Parathyroid adenoma (tissue), 2 donors: Measurements from ENCODE around the gene SNX33.
"Not testable (repeated sequence)": the region's sequence is repeated elsewhere in the genome, so short reads cannot be mapped to it uniquely, and the experiment has no call there.

Experiments
- H2AFZ ChIP-seq: fragments of 300-600 bp; sonication (generic); one replicate; pipeline ENCODE4 v1.7.0; 2017; ENCODE audit warnings: antibody characterized with exemption, mild to moderate bottlenecking
- H3K27ac ChIP-seq: fragments of 300-600 bp; sonication (generic); one replicate; pipeline ENCODE4 v1.7.0; 2017
- H3K27me3 ChIP-seq: fragments of 300-600 bp; sonication (generic); one replicate; pipeline ENCODE4 v1.7.0; 2017; ENCODE audit warnings: low read length; ENCODE audit not compliant: control insufficient read depth, insufficient read depth
- H3K36me3 ChIP-seq: fragments of 300-600 bp; sonication (generic); one replicate; pipeline ENCODE4 v1.7.0; 2017; ENCODE audit warnings: low read length; ENCODE audit not compliant: control insufficient read depth, insufficient read depth
- H3K4me1 ChIP-seq: fragments of 300-600 bp; sonication (generic); one replicate; pipeline ENCODE4 v1.7.0; 2017; ENCODE audit warnings: control low read depth
- H3K4me2 ChIP-seq: fragments of 300-600 bp; sonication (generic); one replicate; pipeline ENCODE4 v1.7.0; 2017; ENCODE audit warnings: low read length
- H3K4me3 ChIP-seq: fragments of 300-600 bp; sonication (generic); one replicate; pipeline ENCODE4 v1.7.0; 2017; ENCODE audit warnings: low read depth, low read length
- H3K79me2 ChIP-seq: fragments of 300-600 bp; sonication (generic); one replicate; pipeline ENCODE4 v1.7.0; 2017; ENCODE audit warnings: control low read depth
- H3K9ac ChIP-seq: fragments of 300-600 bp; sonication (generic); one replicate; pipeline ENCODE4 v1.7.0; 2017; ENCODE audit warnings: mild to moderate bottlenecking
- H3K9me3 ChIP-seq: fragments of 300-600 bp; sonication (generic); one replicate; pipeline ENCODE4 v1.7.0; 2017; ENCODE audit warnings: low read length; ENCODE audit not compliant: control insufficient read depth
- TF ChIP-seq, protein P1 (sequence below): fragments of 300-600 bp; sonication (generic); IDR thresholded peaks from one replicate; pipeline ENCODE4 v1.7.0; 2017; ENCODE audit warnings: antibody characterized with exemption, mild to moderate bottlenecking
- donor health status: primary hyperparathyroidism.

Gene SNX33

DNA sequence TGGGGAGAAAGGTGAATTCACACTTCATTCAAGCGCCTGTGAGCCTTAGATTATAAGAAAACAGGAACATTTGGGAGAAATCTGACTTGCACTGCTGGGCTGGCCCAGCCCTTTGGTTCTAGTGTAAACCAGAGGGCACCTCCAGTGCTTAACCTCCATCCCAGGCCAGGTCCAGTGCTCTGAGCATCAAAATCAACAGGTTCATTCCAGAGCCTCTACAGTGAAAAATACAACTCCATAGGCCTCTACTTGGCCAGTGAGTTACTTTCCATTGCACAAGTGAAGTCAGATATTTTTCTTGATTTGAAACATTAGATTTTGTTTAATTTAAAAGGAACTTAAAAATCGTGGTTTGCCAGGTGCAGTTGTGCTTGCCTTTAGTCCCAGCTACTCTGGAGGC lies 25.2 kb upstream of the SNX33 start:
- no peaks in the 10 kb centered on the region for H3K9me3 ChIP-seq
- H3K27ac ChIP-seq, result no peak overlapping the region
- TF ChIP-seq, protein P1, sequence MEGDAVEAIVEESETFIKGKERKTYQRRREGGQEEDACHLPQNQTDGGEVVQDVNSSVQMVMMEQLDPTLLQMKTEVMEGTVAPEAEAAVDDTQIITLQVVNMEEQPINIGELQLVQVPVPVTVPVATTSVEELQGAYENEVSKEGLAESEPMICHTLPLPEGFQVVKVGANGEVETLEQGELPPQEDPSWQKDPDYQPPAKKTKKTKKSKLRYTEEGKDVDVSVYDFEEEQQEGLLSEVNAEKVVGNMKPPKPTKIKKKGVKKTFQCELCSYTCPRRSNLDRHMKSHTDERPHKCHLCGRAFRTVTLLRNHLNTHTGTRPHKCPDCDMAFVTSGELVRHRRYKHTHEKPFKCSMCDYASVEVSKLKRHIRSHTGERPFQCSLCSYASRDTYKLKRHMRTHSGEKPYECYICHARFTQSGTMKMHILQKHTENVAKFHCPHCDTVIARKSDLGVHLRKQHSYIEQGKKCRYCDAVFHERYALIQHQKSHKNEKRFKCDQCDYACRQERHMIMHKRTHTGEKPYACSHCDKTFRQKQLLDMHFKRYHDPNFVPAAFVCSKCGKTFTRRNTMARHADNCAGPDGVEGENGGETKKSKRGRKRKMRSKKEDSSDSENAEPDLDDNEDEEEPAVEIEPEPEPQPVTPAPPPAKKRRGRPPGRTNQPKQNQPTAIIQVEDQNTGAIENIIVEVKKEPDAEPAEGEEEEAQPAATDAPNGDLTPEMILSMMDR, result no peak
- H3K4me3 ChIP-seq, result no peak overlapping the region
- H3K4me2 ChIP-seq, result no peak overlapping the region
- no peak overlapping the region for H3K9ac ChIP-seq
- H3K4me1 ChIP-seq, result no peaks in the 10 kb centered on the region
- no peaks in the 10 kb centered on the region for H3K79me2 ChIP-seq
- no peaks in the 10 kb centered on the region for H3K36me3 ChIP-seq
- H3K27me3 ChIP-seq, result no peaks in the 10 kb centered on the region
- H2AFZ ChIP-seq, result no peak overlapping the region

DNA sequence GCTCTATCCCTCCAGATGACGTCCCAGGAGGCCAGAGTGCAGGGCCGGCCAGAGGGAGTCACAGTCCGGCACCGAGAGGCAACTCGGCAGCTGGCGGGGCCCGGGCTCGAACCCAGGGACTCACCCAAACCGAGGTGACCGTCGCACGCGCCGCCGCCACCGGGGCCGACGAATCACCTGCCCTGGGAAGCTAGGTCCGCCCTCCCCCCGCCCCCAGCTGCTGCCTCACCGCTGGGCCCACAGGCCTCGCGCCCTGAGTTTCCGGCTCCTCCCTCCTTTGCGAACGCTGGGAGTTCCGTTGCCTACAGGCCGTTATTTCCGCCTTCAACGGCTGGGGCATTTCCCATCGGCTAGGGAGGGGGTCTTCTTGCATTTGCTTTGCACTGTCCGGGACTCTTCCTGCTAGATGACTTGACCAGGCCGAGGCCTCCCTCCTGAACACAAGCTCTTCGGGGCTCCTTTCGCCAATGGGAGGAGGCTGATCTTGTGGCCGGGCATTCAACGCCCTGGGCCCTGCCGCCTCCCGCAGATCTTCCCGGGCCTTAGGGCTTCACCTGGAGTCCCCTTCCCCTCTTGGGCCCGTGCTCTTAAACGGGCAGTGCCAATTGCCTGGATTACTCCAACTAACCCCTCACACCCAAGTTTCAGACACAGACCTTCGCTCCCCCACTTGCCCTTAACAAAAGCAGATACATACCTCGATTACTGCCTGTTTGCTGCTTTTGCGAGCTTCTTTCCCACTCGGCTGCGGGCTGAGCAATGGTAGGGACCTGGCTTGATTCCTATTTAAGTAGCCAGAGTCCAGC lies 22.0 kb upstream of the SNX33 start, which contains the start of gene SNUPN:
Gene SNUPN (minus strand): TSS at position 184 of the 806 bp plus-strand sequence. CDS start 4,674 bp downstream, outside the sequence.
- no peaks in the 10 kb centered on the region for H3K79me2 ChIP-seq
- TF ChIP-seq, protein P1, result no peak
- H3K36me3 ChIP-seq, result no peaks in the 10 kb centered on the region
- H3K4me2 ChIP-seq, result peak within 1 kb of the TSS; percentile 68
- peak within 1 kb of the TSS; percentile 67 for H2AFZ ChIP-seq
- H3K27me3 ChIP-seq, result no peaks in the 10 kb centered on the region
- peak within 1 kb of the TSS; percentile 76 for H3K27ac ChIP-seq
- H3K4me1 ChIP-seq, result no peaks in the 10 kb centered on the region
- peak within 1 kb of the TSS; percentile 65 for H3K4me3 ChIP-seq
- H3K9ac ChIP-seq, result no peak within 1 kb of the TSS
- H3K9me3 ChIP-seq, result no peaks in the 10 kb centered on the region

DNA sequence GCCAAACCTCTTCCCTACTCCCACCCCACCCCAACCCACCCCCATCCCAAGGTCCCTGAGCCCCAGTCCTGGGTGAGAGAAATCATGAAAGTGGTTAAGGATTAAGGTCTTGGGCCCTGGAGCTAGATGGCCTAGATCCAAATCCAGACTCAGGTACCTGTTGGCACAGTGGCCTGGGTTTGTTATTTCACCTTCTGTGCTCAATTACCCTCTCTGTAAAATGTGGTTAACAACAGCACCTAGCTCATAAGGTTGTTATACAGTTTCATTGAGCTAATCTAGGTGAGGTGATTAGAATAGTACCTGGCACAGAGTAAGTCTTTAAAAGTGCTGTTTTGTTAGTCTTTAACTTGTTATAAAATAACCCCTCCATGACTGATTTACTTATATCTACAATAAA lies 15.8 kb upstream of the SNX33 start:
- Histone ChIP-seq H3K9ac (no peak overlapping the region), H3K4me3 (no peak overlapping the region), H3K9me3 (no peaks in the 10 kb centered on the region), H3K27ac (no peak overlapping the region), H3K4me1 (no peaks in the 10 kb centered on the region), H3K36me3 (no peaks in the 10 kb centered on the region), H3K79me2 (no peaks in the 10 kb centered on the region), H3K4me2 (no peak overlapping the region), H2AFZ (no peak overlapping the region), H3K27me3 (no peaks in the 10 kb centered on the region)
- TF ChIP-seq, protein P1, result no peak

GRCh38 chr15:75633922-75634321 lies 13.8 kb upstream of the SNX33 start:
- not testable (repeated sequence) for H3K9ac ChIP-seq, H2AFZ ChIP-seq, H3K4me3 ChIP-seq, H3K4me1 ChIP-seq, H3K36me3 ChIP-seq, H3K9me3 ChIP-seq, H3K27ac ChIP-seq, H3K79me2 ChIP-seq, H3K4me2 ChIP-seq, H3K27me3 ChIP-seq

DNA sequence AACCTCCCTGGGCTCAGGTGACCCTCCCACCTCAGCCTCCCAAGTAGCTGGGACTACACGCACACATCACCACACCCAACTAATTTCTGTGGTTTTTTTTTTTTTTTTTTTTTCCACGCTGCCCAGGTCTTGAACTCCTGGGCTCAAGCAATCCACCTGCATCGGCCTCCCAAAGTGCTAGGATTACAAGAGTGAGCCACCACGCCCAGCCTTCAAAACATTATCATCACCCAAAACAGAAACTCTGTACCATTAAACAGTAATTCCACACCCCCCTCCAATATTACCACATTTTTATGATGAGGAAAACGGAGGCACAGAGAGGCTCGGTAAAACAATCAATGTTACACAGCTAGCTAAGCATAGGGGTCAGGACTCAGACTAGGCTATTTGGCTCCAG lies 11.7 kb upstream of the SNX33 start:
- Histone ChIP-seq H3K36me3 (no peaks in the 10 kb centered on the region), H3K79me2 (no peaks in the 10 kb centered on the region), H3K27me3 (no peaks in the 10 kb centered on the region), H3K4me2 (no peak overlapping the region), H3K9ac (no peak overlapping the region), H3K4me1 (peaks cover 3% of the 10 kb centered on the region), H2AFZ (no peak overlapping the region), H3K27ac (no peak overlapping the region), H3K4me3 (no peak overlapping the region), H3K9me3 (no peaks in the 10 kb centered on the region)
- TF ChIP-seq, protein P1, result no peak
